Frontal cortex (tissue), 4 donors: ENCODE measurements around the gene SLC16A8. TPM values are rescaled to one million over a fixed set of nuclear protein-coding genes. Genes with fewer than 3 reads are reported as not detected.
"Not testable (repeated sequence)": the region's sequence is repeated elsewhere in the genome, so short reads cannot be mapped to it uniquely, and the experiment has no call there.

ENCODE experiments used
- DNase-seq, 2 donors: peaks; one replicate each; pipeline ENCODE4 v3.0.0; 2012; ENCODE audit warnings: low spot score in 2 of 2
- FAIRE-seq: peaks from 2 replicates; lab custom pipeline; 2012; peaks lifted over from hg19 to GRCh38; lab: Jason Lieb, UNC
- total RNA-seq: library from RNA; depleted of rRNA; stranded (reverse); fragments of >200 nt; gene quantifications from one replicate; pipeline ENCODE4 v1.2.3, GENCODE V29; 2014
- donor health status: control.
- donor health status: control.
- donor health status: control.

The SLC16A8 gene
- total RNA-seq, 1 donor from 2014 or later, result 3.7 TPM

- DNase-seq (peak; percentile 67 to 93), FAIRE-seq (no peak)
Observed at GRCh38 chr22:38051900-38052862, 31.8 kb downstream of the SLC16A8 start.

GRCh38 chr22:38051261-38051660 lies 32.7 kb downstream of the SLC16A8 start:
- FAIRE-seq (no peak), DNase-seq (no peak)

- DNase-seq, result no peak
Observed at GRCh38 chr22:38050720-38051119, 33.3 kb downstream of the SLC16A8 start.

GRCh38 chr22:38049812-38050619 lies 34.0 kb downstream of the SLC16A8 start:
- FAIRE-seq (no peak), DNase-seq (no peak)

More at GRCh38 chr22:38050720-38051119, 33.3 kb downstream of the SLC16A8 start:
- FAIRE-seq, result no peak

GRCh38 chr22:38046070-38046748 lies 37.8 kb downstream of the SLC16A8 start:
- DNase-seq (no peak), FAIRE-seq (no peak)

GRCh38 chr22:38043151-38044039 lies 40.6 kb downstream of the SLC16A8 start:
- FAIRE-seq, result no peak
- DNase-seq, result no peak

- no peak for DNase-seq
- no peak for FAIRE-seq
Observed at GRCh38 chr22:38042488-38042790, 41.5 kb downstream of the SLC16A8 start.

GRCh38 chr22:38041760-38042487 lies 42.1 kb downstream of the SLC16A8 start:
- DNase-seq, result no peak

GRCh38 chr22:38040953-38041759 lies 42.8 kb downstream of the SLC16A8 start:
- DNase-seq (no peak), FAIRE-seq (no peak)

More at GRCh38 chr22:38041760-38042487, 42.1 kb downstream of the SLC16A8 start:
- no peak for FAIRE-seq

- FAIRE-seq, result no peak
- no peak for DNase-seq
Observed at GRCh38 chr22:38038890-38039812, 44.8 kb downstream of the SLC16A8 start.

GRCh38 chr22:38038426-38038825 lies 45.6 kb downstream of the SLC16A8 start:
- no peak for FAIRE-seq
- peak in 1 of 2 donors; percentile 83 for DNase-seq

- FAIRE-seq, DNase-seq: not testable (repeated sequence)
Observed at GRCh38 chr22:38037367-38038150, 46.4 kb downstream of the SLC16A8 start.

- FAIRE-seq, result no peak
- DNase-seq, result no peak
Observed at GRCh38 chr22:38036392-38037062, 47.5 kb downstream of the SLC16A8 start.

GRCh38 chr22:38035530-38035885 lies 48.5 kb downstream of the SLC16A8 start:
- DNase-seq, result no peak
- no peak for FAIRE-seq

- DNase-seq (no peak), FAIRE-seq (no peak)
Observed at GRCh38 chr22:38034884-38035529, 49.0 kb downstream of the SLC16A8 start.
